Trophoblast cell (in vitro differentiated cells and primary cell): ENCODE measurements around the gene MRTFA.
"Not testable (repeated sequence)": the region's sequence is repeated elsewhere in the genome, so short reads cannot be mapped to it uniquely, and the experiment has no call there.

Source experiments
- DNase-seq, 2 donors: peaks; one replicate each; pipeline ENCODE4 v3.0.0-alpha.2; 2016
- H2AFZ ChIP-seq: 2 replicates; pipeline ENCODE4 v1.6.1; 2013; ENCODE audit warnings: low read length, moderate library complexity, mild to moderate bottlenecking; ENCODE audit not compliant: insufficient read depth, poor library complexity
- H2AK5ac ChIP-seq: 2 replicates; pipeline ENCODE4 v1.6.1; 2013; ENCODE audit warnings: mild to moderate bottlenecking, low read length
- H2BK120ac ChIP-seq: 2 replicates; pipeline ENCODE4 v1.6.1; 2013; ENCODE audit warnings: low read length, mild to moderate bottlenecking, moderate library complexity; ENCODE audit not compliant: insufficient read depth, poor library complexity
- H2BK12ac ChIP-seq: 2 replicates; pipeline ENCODE4 v1.6.1; 2013; ENCODE audit warnings: mild to moderate bottlenecking, low read length, moderate library complexity
- H2BK5ac ChIP-seq: 2 replicates; pipeline ENCODE4 v1.6.1; 2013; ENCODE audit warnings: low read length, low read depth, moderate library complexity, mild to moderate bottlenecking; ENCODE audit not compliant: poor library complexity
- H3K14ac ChIP-seq: 2 replicates; pipeline ENCODE4 v1.6.1; 2013; ENCODE audit warnings: mild to moderate bottlenecking, low read length
- H3K18ac ChIP-seq: 2 replicates; pipeline ENCODE4 v1.6.1; 2013; ENCODE audit warnings: mild to moderate bottlenecking, low read length
- H3K23ac ChIP-seq: 2 replicates; pipeline ENCODE4 v1.6.1; 2013; ENCODE audit warnings: low read length
- H3K27ac ChIP-seq: 2 replicates; pipeline ENCODE4 v1.5.1; 2013; ENCODE audit warnings: low read depth, mild to moderate bottlenecking, inconsistent platforms, low read length, moderate library complexity
- H3K27me3 ChIP-seq: 2 replicates; pipeline ENCODE4 v1.6.1; 2013; ENCODE audit warnings: inconsistent platforms, mild to moderate bottlenecking, low read length, moderate library complexity; ENCODE audit not compliant: insufficient read depth
- H3K36me3 ChIP-seq, 2 experiments: 1 replicate in 1 of 2; 2 replicates in 1 of 2; pipeline ENCODE4 v1.6.1; 2013; ENCODE audit warnings: low read length in 2 of 2, mild to moderate bottlenecking in 2 of 2, moderate library complexity in 1 of 2; ENCODE audit not compliant: insufficient read depth in 2 of 2, control insufficient read depth in 1 of 2
- H3K4ac ChIP-seq: 2 replicates; pipeline ENCODE4 v1.6.1; 2013; ENCODE audit warnings: low read depth, mild to moderate bottlenecking, low read length, moderate library complexity
- H3K4me1 ChIP-seq, 2 experiments: 1 replicate in 1 of 2; 2 replicates in 1 of 2; pipeline ENCODE4 v1.6.1; 2013; ENCODE audit warnings: low read length in 2 of 2, mild to moderate bottlenecking in 2 of 2, moderate library complexity in 1 of 2; ENCODE audit not compliant: insufficient read depth in 2 of 2, control insufficient read depth in 1 of 2
- H3K4me2 ChIP-seq: 2 replicates; pipeline ENCODE4 v1.6.1; 2013; ENCODE audit warnings: inconsistent platforms, mild to moderate bottlenecking, low read length, moderate library complexity
- H3K4me3 ChIP-seq: 2 replicates; pipeline ENCODE4 v1.5.1; 2013; ENCODE audit warnings: mild to moderate bottlenecking, low read depth, low read length, inconsistent platforms
- H3K79me1 ChIP-seq: one replicate; pipeline ENCODE4 v1.6.1; 2013; ENCODE audit warnings: low read length
- H3K79me2 ChIP-seq: 2 replicates; pipeline ENCODE4 v1.6.1; 2013; ENCODE audit warnings: low read length, mild to moderate bottlenecking; ENCODE audit not compliant: control insufficient read depth, insufficient read depth, poor library complexity
- H3K9ac ChIP-seq: 2 replicates; pipeline ENCODE4 v1.6.1; 2013; ENCODE audit warnings: mild to moderate bottlenecking, low read length
- H3K9me3 ChIP-seq: 2 replicates; pipeline ENCODE4 v1.6.1; 2013; ENCODE audit warnings: low read depth, mild to moderate bottlenecking, control low read depth, inconsistent platforms, low read length; ENCODE audit not compliant: insufficient read depth
- H4K12ac ChIP-seq: 2 replicates; pipeline ENCODE4 v1.6.1; 2013; ENCODE audit warnings: low read depth, mild to moderate bottlenecking, low read length, moderate library complexity
- H4K8ac ChIP-seq: 2 replicates; pipeline ENCODE4 v1.6.1; 2013; ENCODE audit warnings: low read depth, mild to moderate bottlenecking, low read length, moderate library complexity
- H4K91ac ChIP-seq: one replicate; pipeline ENCODE4 v1.6.1; 2013; ENCODE audit warnings: low read depth, mild to moderate bottlenecking, low read length, moderate library complexity
- WGBS: extraction: QIAGEN DNeasy Blood & Tissue Kit; methylation state at CpG from one replicate; pipeline ENCODE4 v1.1.7; 2013; ENCODE audit warnings: missing lambda C conversion rate; ENCODE audit not compliant: insufficient read length, insufficient coverage; ENCODE audit errors: extremely low coverage; 5-methylcytosine and 5-hydroxymethylcytosine counted together

MRTFA gene

DNA sequence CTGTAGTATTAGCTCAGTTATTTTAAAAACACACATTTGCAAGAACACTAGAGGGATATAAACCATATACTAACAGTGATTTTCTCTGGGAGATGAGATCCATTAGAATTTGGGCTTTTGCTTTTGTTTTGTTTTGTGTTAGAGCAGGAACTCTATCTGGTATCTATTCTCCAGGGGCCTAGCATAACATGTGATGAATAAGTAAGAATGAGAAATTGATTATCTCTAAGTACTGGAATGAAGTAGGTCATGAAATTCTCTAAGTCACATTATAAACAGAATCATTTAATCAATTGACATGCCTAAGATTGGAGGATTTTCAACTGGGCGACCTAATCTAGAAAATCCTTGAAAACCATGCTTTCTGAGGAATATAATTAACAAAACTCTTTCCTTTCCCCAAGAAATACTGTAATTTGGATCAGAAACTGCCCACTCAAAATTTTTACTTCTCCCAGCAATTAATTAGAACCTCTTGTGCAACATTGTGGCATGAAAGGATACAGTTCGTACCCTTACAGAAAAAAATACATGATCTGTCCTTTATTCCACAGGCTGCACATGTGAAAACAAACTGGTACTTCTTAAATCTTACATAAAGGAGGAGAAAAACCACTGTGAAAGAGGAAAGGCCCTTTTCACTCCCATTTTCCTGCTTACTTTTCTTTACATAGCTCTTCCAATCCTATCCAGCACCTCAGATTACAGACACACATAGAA lies 93.5 kb downstream of the MRTFA start:
- Histone ChIP-seq H3K79me2 (no peaks in the 10 kb centered on the region), H3K18ac (no peak overlapping the region), H3K4me3 (no peak overlapping the region), H4K12ac (no peak overlapping the region), H3K4ac (no peak overlapping the region), H4K91ac (no peak overlapping the region), H3K9me3 (no peaks in the 10 kb centered on the region), H3K4me2 (no peak overlapping the region), H2BK12ac (no peak overlapping the region), H3K27ac (no peak overlapping the region), H2AK5ac (no peak overlapping the region), H3K27me3 (no peaks in the 10 kb centered on the region), H2AFZ (no peak overlapping the region), H3K79me1 (peaks cover 2% of the 10 kb centered on the region), H3K9ac (no peak overlapping the region), H4K8ac (no peak overlapping the region), H3K23ac (no peak overlapping the region), H3K4me1 (peaks cover 2 to 4% of the 10 kb centered on the region in 2 experiments), H2BK120ac (no peak overlapping the region), H3K14ac (no peak overlapping the region), H2BK5ac (no peak overlapping the region), H3K36me3 (peaks cover 0 to 2% of the 10 kb centered on the region in 2 experiments)
- no peak for DNase-seq
- no CpG with 5 or more reads among the region's 2 CpGs for WGBS

DNA sequence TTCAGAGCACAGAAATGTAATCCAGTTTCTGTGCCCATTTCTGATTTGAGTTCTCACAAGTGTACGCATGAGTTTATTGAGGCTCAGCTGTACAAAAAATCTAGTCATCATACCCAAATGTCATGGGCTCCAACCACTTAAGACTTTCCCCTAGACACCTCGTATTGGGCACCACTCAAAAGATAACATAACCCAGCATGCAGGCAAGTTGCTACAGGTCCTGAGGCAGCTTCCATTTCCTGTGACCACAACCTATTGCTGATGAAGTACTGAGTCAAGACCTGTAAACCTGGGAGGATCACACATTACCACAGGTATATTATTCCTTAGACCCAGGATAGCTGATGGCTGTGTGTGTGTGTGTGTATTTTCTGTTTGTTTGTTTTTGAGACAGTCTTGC lies 95.2 kb downstream of the MRTFA start:
- H3K27ac ChIP-seq, result no peak overlapping the region
- no peaks in the 10 kb centered on the region for H3K4me1 ChIP-seq
- no peak overlapping the region for H4K8ac ChIP-seq

DNA sequence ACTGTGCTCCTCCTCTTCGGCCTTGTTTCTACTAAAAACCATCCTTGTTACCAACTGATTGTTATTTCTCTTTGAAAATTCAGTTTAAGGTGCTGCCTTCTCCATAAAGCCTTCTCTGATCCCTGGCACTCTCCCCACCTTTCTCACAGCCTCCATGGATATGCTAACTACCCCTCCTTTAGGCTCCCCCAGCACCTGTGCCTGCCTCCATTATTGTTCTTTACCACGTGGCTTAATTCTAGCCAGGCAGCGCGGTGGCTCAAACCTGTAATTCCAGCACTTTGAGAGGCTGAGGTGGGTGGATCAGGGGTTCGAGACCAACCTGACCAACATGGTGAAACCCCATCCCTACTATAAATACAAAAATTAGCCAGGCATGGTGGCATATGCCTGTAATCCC lies 96.3 kb downstream of the MRTFA start:
- H3K4me1 ChIP-seq, result peaks cover 0 to 2% of the 10 kb centered on the region in 2 experiments
- H3K79me2 ChIP-seq, result no peaks in the 10 kb centered on the region
- no peaks in the 10 kb centered on the region for H3K27me3 ChIP-seq
- no peak overlapping the region for H2BK5ac ChIP-seq
- no peak overlapping the region for H4K8ac ChIP-seq
- no CpG with 5 or more reads among the region's 5 CpGs for WGBS
- H3K27ac ChIP-seq, result no peak overlapping the region
- H3K23ac ChIP-seq, result no peak overlapping the region
- H2BK12ac ChIP-seq, result no peak overlapping the region
- H3K9me3 ChIP-seq, result no peaks in the 10 kb centered on the region
- H3K18ac ChIP-seq, result no peak overlapping the region
- no peak overlapping the region for H4K12ac ChIP-seq
- H2BK120ac ChIP-seq, result no peak overlapping the region
- no peak overlapping the region for H2AFZ ChIP-seq
- no peak overlapping the region for H3K4ac ChIP-seq
- H3K36me3 ChIP-seq, result no peaks in the 10 kb centered on the region
- DNase-seq, result no peak
- H4K91ac ChIP-seq, result no peak overlapping the region
- H3K9ac ChIP-seq, result no peak overlapping the region
- H3K79me1 ChIP-seq, result peaks cover 4% of the 10 kb centered on the region
- no peak overlapping the region for H2AK5ac ChIP-seq
- H3K4me2 ChIP-seq, result no peak overlapping the region
- no peak overlapping the region for H3K14ac ChIP-seq
- no peak overlapping the region for H3K4me3 ChIP-seq

More for the DNA sequence above, 95.2 kb downstream of the MRTFA start:
- H3K18ac ChIP-seq, result no peak overlapping the region
- no peak overlapping the region for H3K23ac ChIP-seq
- no peak overlapping the region for H2BK120ac ChIP-seq
- peaks cover 0 to 2% of the 10 kb centered on the region in 2 experiments for H3K36me3 ChIP-seq
- H3K14ac ChIP-seq, result no peak overlapping the region
- H2AFZ ChIP-seq, result no peak overlapping the region
- no peaks in the 10 kb centered on the region for H3K27me3 ChIP-seq
- H3K4me3 ChIP-seq, result no peak overlapping the region
- H3K79me1 ChIP-seq, result no peaks in the 10 kb centered on the region
- no peaks in the 10 kb centered on the region for H3K79me2 ChIP-seq
- DNase-seq, result no peak
- no peak overlapping the region for H2BK12ac ChIP-seq
- no peak overlapping the region for H4K12ac ChIP-seq
- WGBS, result no CpG with 5 or more reads among the region's 2 CpGs
- H3K4ac ChIP-seq, result no peak overlapping the region
- no peak overlapping the region for H2BK5ac ChIP-seq
- H3K4me2 ChIP-seq, result no peak overlapping the region
- H4K91ac ChIP-seq, result no peak overlapping the region
- no peak overlapping the region for H3K9ac ChIP-seq
- H3K9me3 ChIP-seq, result no peaks in the 10 kb centered on the region
- no peak overlapping the region for H2AK5ac ChIP-seq

DNA sequence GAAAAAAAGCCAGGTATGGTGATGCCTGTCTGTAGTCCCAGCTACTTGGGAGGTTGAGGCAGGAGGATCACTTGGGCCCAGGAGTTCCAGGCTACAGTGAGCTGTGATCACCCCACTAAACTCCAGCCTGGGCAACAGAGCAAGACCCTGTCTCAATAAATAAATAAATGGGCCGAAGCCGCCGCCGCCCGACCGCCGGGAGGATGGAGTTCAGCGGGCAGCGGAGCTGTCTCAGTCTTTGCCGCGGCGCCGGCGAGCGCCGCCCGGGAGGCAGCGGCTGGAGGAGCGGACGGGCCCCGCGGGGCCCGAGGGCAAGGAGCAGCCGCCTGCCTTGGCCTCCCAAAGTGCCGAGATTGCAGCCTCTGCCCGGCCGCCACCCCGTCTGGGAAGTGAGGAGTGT lies 100.4 kb downstream of the MRTFA start:
- H3K79me1 ChIP-seq, H2BK120ac ChIP-seq, H2BK5ac ChIP-seq, H3K4me3 ChIP-seq, H3K18ac ChIP-seq, H3K23ac ChIP-seq, H2AK5ac ChIP-seq, H3K9me3 ChIP-seq, H4K8ac ChIP-seq, H3K9ac ChIP-seq, H3K36me3 ChIP-seq, H3K4me1 ChIP-seq, H3K27ac ChIP-seq, H3K79me2 ChIP-seq, H4K91ac ChIP-seq, H3K4me2 ChIP-seq, DNase-seq, H4K12ac ChIP-seq, H2BK12ac ChIP-seq, H3K27me3 ChIP-seq, H3K4ac ChIP-seq, H2AFZ ChIP-seq, H3K14ac ChIP-seq: not testable (repeated sequence)
- WGBS, result no CpG with 5 or more reads among the region's 28 CpGs
